Kidney (tissue), 14 donors: Measurements from ENCODE around the gene EIF4G1. TPM values are rescaled to one million over a fixed set of nuclear protein-coding genes. Genes with fewer than 3 reads are reported as not detected.

Source experiments
- DNase-seq, 5 donors: peaks; one replicate each; pipeline ENCODE4 v3.0.0-alpha.2; 2013 to 2020
- FAIRE-seq: peaks from 2 replicates; lab custom pipeline; 2012; peaks lifted over from hg19 to GRCh38; lab: Jason Lieb, UNC
- H3K27ac ChIP-seq, 2 donors: one replicate each; pipeline ENCODE4 v1.7.0; 2013; ENCODE audit warnings: low read depth in 2 of 2, low read length in 2 of 2, inconsistent platforms in 1 of 2
- H3K27me3 ChIP-seq: one replicate; pipeline ENCODE4 v1.7.1; 2013; ENCODE audit warnings: low read length, inconsistent platforms; ENCODE audit not compliant: control insufficient read depth, insufficient read depth
- H3K36me3 ChIP-seq, 3 donors: one replicate each; pipeline versions ENCODE4 v1.7.0 to v1.7.1; 2013; ENCODE audit warnings: low read length in 3 of 3, control low read depth in 1 of 3, inconsistent platforms in 1 of 3; ENCODE audit not compliant: insufficient read depth in 3 of 3, control insufficient read depth in 2 of 3
- H3K4me1 ChIP-seq, 3 donors: one replicate each; pipeline versions ENCODE4 v1.7.0 to v1.7.1; 2013; ENCODE audit warnings: low read length in 3 of 3, inconsistent platforms in 1 of 3, low read depth in 1 of 3; ENCODE audit not compliant: control insufficient read depth in 2 of 3, insufficient read depth in 2 of 3
- H3K4me3 ChIP-seq, 3 donors: one replicate each; pipeline versions ENCODE4 v1.7.0 to v1.8.1; 2013; ENCODE audit warnings: low read length in 3 of 3, control low read depth in 1 of 3, inconsistent platforms in 1 of 3
- H3K9ac ChIP-seq, 3 donors: one replicate each; pipeline versions ENCODE4 v1.7.0 to v1.7.1; 2013; ENCODE audit warnings: low read length in 3 of 3, control low read depth in 1 of 3, inconsistent platforms in 1 of 3
- H3K9me3 ChIP-seq, 3 donors: one replicate each; pipeline versions ENCODE4 v1.7.0 to v1.7.1; 2013; ENCODE audit warnings: low read length in 3 of 3, control low read depth in 1 of 3, inconsistent platforms in 1 of 3; ENCODE audit not compliant: control insufficient read depth in 2 of 3, insufficient read depth in 1 of 3
- intact Hi-C: fragments of 100-400 bp; cut with DNase I; formaldehyde crosslinking; loops from one replicate; pipeline ENCODE4 v1.11.1; 2022
- polyA plus RNA-seq: library from polyadenylated mRNA; stranded (reverse); fragments of 350-450 nt; fragmentation: Illumina TruSeq; extraction: RNeasy Lipid Tissue Mini Kit (QIAGEN cat#74804); gene quantifications from one replicate; pipeline ENCODE4 v1.2.3, GENCODE V29; 2014; ENCODE audit warnings: low read depth, low replicate concordance; ENCODE audit not compliant: insufficient read depth
- total RNA-seq: library from RNA; stranded (reverse); fragmentation: NEBNext Ultra II Directional; extraction: Animal tissue kit (Norgen Biotek cat#: 25700); gene quantifications from one replicate; pipeline ENCODE4 v1.2.1, GENCODE V29; 2021
- TF ChIP-seq, protein P1 (sequence below): IDR thresholded peaks from 3 replicates; pipeline ENCODE4 v1.5.1; 2012; ENCODE audit warnings: mild to moderate bottlenecking, moderate library complexity, borderline replicate concordance; ENCODE audit not compliant: insufficient read depth; ENCODE audit errors: extremely low read depth
- donor health status: control.
- donor health status: control.
- donor health status: control.
- donor health status: control.
- donor health status: control.
- donor health status: DM: yes; HTN: yes; CAD: no.
- donor health status: Normal renal cell carcinoma (clear cell type).

The EIF4G1 gene
- total and polyA plus RNA-seq, 2 donors from 2014 or later = 118 to 327 TPM

DNA sequence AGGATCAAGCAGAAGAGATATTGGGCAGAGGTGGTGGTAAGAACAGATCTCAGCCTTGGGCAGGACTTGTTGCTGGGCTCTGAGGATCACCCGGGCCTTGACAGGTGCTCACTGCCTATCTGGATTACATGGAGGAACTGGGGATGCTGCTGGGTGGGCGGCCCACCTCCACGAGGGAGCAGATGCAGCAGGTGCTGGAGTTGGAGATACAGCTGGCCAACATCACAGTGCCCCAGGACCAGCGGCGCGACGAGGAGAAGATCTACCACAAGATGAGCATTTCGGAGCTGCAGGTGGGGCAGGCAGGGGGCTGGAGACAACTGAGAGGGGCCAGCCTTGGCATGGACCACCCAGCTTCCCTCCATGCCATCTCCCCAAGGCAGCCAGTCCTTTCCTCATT, 30.7 kb upstream of the EIF4G1 start:
- H3K9me3 ChIP-seq = no peaks in the 10 kb centered on the region
- FAIRE-seq (no peak), DNase-seq (no peak)
- H3K27me3 ChIP-seq = no peaks in the 10 kb centered on the region
- no peaks in the 10 kb centered on the region for H3K4me1 ChIP-seq
- H3K36me3 ChIP-seq = no peaks in the 10 kb centered on the region
- intact Hi-C loops = no loop called here
- H3K27ac ChIP-seq = no peak overlapping the region
- H3K9ac ChIP-seq = no peak overlapping the region
- TF ChIP-seq, protein P1, sequence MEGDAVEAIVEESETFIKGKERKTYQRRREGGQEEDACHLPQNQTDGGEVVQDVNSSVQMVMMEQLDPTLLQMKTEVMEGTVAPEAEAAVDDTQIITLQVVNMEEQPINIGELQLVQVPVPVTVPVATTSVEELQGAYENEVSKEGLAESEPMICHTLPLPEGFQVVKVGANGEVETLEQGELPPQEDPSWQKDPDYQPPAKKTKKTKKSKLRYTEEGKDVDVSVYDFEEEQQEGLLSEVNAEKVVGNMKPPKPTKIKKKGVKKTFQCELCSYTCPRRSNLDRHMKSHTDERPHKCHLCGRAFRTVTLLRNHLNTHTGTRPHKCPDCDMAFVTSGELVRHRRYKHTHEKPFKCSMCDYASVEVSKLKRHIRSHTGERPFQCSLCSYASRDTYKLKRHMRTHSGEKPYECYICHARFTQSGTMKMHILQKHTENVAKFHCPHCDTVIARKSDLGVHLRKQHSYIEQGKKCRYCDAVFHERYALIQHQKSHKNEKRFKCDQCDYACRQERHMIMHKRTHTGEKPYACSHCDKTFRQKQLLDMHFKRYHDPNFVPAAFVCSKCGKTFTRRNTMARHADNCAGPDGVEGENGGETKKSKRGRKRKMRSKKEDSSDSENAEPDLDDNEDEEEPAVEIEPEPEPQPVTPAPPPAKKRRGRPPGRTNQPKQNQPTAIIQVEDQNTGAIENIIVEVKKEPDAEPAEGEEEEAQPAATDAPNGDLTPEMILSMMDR = no peak
- H3K4me3 ChIP-seq = no peak overlapping the region

DNA sequence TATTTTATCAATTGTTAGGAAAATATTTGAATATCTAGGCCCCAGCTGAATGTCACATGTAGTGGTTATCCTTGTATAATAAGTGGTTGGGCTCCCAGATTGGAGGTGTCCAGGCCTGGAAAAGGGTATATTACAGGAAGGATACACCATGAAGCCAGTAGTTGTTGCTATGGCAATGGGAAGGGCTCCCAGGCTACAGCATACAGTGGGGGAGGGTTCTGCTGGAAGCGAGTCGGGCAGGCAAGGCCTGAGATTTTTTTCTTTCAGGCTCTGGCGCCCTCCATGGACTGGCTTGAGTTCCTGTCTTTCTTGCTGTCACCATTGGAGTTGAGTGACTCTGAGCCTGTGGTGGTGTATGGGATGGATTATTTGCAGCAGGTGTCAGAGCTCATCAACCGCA, 29.7 kb upstream of the EIF4G1 start:
- Histone ChIP-seq H3K36me3 (no peaks in the 10 kb centered on the region), H3K4me3 (no peak overlapping the region), H3K27ac (no peak overlapping the region), H3K4me1 (no peaks in the 10 kb centered on the region), H3K27me3 (no peaks in the 10 kb centered on the region), H3K9me3 (no peaks in the 10 kb centered on the region), H3K9ac (no peak overlapping the region)
- intact Hi-C loops = no loop called here
- TF ChIP-seq, protein P1 = peak; percentile 25
- DNase-seq = peak in 4 of 5 donors; percentile 75 to 85 (median 82)
- FAIRE-seq = no peak

DNA sequence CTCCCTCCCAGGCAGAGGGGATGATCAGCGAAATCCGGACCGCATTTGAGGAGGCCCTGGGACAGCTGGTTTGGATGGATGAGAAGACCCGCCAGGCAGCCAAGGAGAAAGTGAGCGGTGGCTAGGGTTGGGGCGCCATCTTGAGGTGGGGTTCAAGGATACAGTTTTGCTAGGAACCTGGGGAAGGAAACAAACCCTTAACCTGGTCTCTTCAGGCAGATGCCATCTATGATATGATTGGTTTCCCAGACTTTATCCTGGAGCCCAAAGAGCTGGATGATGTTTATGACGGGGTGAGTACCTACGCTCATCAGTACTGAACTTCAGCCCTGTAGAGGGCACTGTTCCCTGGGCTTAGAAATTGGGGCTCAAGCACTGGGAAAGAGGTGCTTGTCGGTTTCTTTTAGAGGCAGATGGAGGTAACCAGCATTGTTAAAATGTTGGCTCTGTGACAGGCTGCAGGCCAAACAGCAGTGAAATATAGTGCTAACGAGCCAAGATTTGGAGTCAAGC, 24.9 kb upstream of the EIF4G1 start:
- H3K27ac ChIP-seq = no peak overlapping the region
- FAIRE-seq (no peak), DNase-seq (peak in 3 of 5 donors; percentile 23 to 58 (median 36))
- H3K4me1 ChIP-seq = no peaks in the 10 kb centered on the region
- H3K36me3 ChIP-seq = no peaks in the 10 kb centered on the region
- H3K27me3 ChIP-seq = no peaks in the 10 kb centered on the region
- intact Hi-C loops = no loop called here
- no peak overlapping the region for H3K9ac ChIP-seq
- TF ChIP-seq, protein P1 = peak; percentile 27
- H3K9me3 ChIP-seq = no peaks in the 10 kb centered on the region
- no peak overlapping the region for H3K4me3 ChIP-seq

GRCh38 chr3:184290331-184290730, 24.1 kb upstream of the EIF4G1 start:
- Histone ChIP-seq H3K27ac (no peak overlapping the region), H3K4me1 (no peaks in the 10 kb centered on the region), H3K36me3 (no peaks in the 10 kb centered on the region), H3K27me3 (no peaks in the 10 kb centered on the region), H3K4me3 (no peak overlapping the region), H3K9me3 (no peaks in the 10 kb centered on the region), H3K9ac (no peak overlapping the region)
- DNase-seq (no peak), FAIRE-seq (no peak)
- TF ChIP-seq, protein P1 = no peak
- intact Hi-C loops = no loop called here
